ENCODE measurements around the gene TXNDC15.
"Not testable (repeated sequence)": the region's sequence is repeated elsewhere in the genome, so short reads cannot be mapped to it uniquely, and the experiment has no call there.

TXNDC15 gene

GRCh38 chr5:134902071-134902801 is 28.1 kb downstream of the TXNDC15 start:
- Histone ChIP-seq H3K9me3 (ENCODE audit: severe bottlenecking) (no peaks in the 10 kb centered on the region), H3K36me3 (ENCODE audit: low read depth) (peaks cover 20% of the 10 kb centered on the region), H3K4me1 (ENCODE audit: insufficient read depth, poor library complexity, severe bottlenecking) (no peaks in the 10 kb centered on the region), H3K27ac (ENCODE audit: poor library complexity, severe bottlenecking) (no peak overlapping the region), H3K4me3 (ENCODE audit: severe bottlenecking) (no peak overlapping the region), H3K27me3 (ENCODE audit: insufficient read depth, poor library complexity, severe bottlenecking) (no peaks in the 10 kb centered on the region)
- DNase-seq (ENCODE audit: low spot score) (no peak), ATAC-seq (ENCODE audit: low read depth) (no peak)
- TF ChIP-seq CTCF (IDR thresholded peaks at IDR 0.05; ENCODE audit: poor library complexity, severe bottlenecking) = no peak

GRCh38 chr5:134904610-134905245 is 30.6 kb downstream of the TXNDC15 start, which contains the start of gene PCBD2:
PCBD2 (plus strand) TSS chr5:134905131; CDS start chr5:134905140, 9 bp downstream.
- H3K27ac ChIP-seq (ENCODE audit: poor library complexity, severe bottlenecking) = peak within 1 kb of the TSS; percentile 90
- no peaks in the 10 kb centered on the region for H3K4me1 ChIP-seq (ENCODE audit: insufficient read depth, poor library complexity, severe bottlenecking)

GRCh38 chr5:134905246-134905996 is 31.2 kb downstream of the TXNDC15 start:
- H3K9me3 ChIP-seq (ENCODE audit: severe bottlenecking) = no peaks in the 10 kb centered on the region
- peaks cover 13% of the 10 kb centered on the region for H3K36me3 ChIP-seq (ENCODE audit: low read depth)
- DNase-seq (ENCODE audit: low spot score) (peak; percentile 71), ATAC-seq (ENCODE audit: low read depth) (peak; percentile 43)
- no peaks in the 10 kb centered on the region for H3K27me3 ChIP-seq (ENCODE audit: insufficient read depth, poor library complexity, severe bottlenecking)
- peak overlapping the region; percentile 90 for H3K27ac ChIP-seq (ENCODE audit: poor library complexity, severe bottlenecking)
- H3K4me1 ChIP-seq (ENCODE audit: insufficient read depth, poor library complexity, severe bottlenecking) = no peaks in the 10 kb centered on the region
- peak; percentile 89 for TF ChIP-seq CTCF (IDR thresholded peaks at IDR 0.05; ENCODE audit: poor library complexity, severe bottlenecking)
- H3K4me3 ChIP-seq (ENCODE audit: severe bottlenecking) = peak overlapping the region; percentile 72

More at GRCh38 chr5:134904610-134905245, 30.6 kb downstream of the TXNDC15 start, which contains the start of gene PCBD2:
- Histone ChIP-seq H3K36me3 (ENCODE audit: low read depth) (peaks cover 14% of the 10 kb centered on the region), H3K27me3 (ENCODE audit: insufficient read depth, poor library complexity, severe bottlenecking) (no peaks in the 10 kb centered on the region), H3K9me3 (ENCODE audit: severe bottlenecking) (no peaks in the 10 kb centered on the region), H3K4me3 (ENCODE audit: severe bottlenecking) (peak within 1 kb of the TSS; percentile 72)
- DNase-seq (ENCODE audit: low spot score) = peak; percentile 93
- peak; percentile 99 for TF ChIP-seq CTCF (IDR thresholded peaks at IDR 0.05; ENCODE audit: poor library complexity, severe bottlenecking)
- ATAC-seq (ENCODE audit: low read depth) = peak; percentile 86

- Histone ChIP-seq H3K4me1 (ENCODE audit: insufficient read depth, poor library complexity, severe bottlenecking) (no peaks in the 10 kb centered on the region), H3K36me3 (ENCODE audit: low read depth) (peaks cover 26% of the 10 kb centered on the region), H3K27me3 (ENCODE audit: insufficient read depth, poor library complexity, severe bottlenecking) (no peaks in the 10 kb centered on the region), H3K9me3 (ENCODE audit: severe bottlenecking) (no peaks in the 10 kb centered on the region), H3K27ac (ENCODE audit: poor library complexity, severe bottlenecking) (no peak overlapping the region), H3K4me3 (ENCODE audit: severe bottlenecking) (no peak overlapping the region)
- DNase-seq (ENCODE audit: low spot score) (no peak), ATAC-seq (ENCODE audit: low read depth) (no peak)
- no peak for TF ChIP-seq CTCF (IDR thresholded peaks at IDR 0.05; ENCODE audit: poor library complexity, severe bottlenecking)
These were observed 32.6 kb downstream of the TXNDC15 start for GRCh38 chr5:134906811-134907210.

GRCh38 chr5:134910752-134911151 is 36.6 kb downstream of the TXNDC15 start:
- DNase-seq (ENCODE audit: low spot score); H3K27ac ChIP-seq (ENCODE audit: poor library complexity, severe bottlenecking); ATAC-seq (ENCODE audit: low read depth); H3K9me3 ChIP-seq (ENCODE audit: severe bottlenecking); H3K4me1 ChIP-seq (ENCODE audit: insufficient read depth, poor library complexity, severe bottlenecking); H3K4me3 ChIP-seq (ENCODE audit: severe bottlenecking); H3K27me3 ChIP-seq (ENCODE audit: insufficient read depth, poor library complexity, severe bottlenecking): not testable (repeated sequence)
- H3K36me3 ChIP-seq (ENCODE audit: low read depth) = peaks cover 37% of the 10 kb centered on the region
